K562 (cell line): ENCODE measurements around the gene VPS18. TPM values are rescaled to one million over a fixed set of nuclear protein-coding genes. Genes with fewer than 3 reads are reported as not detected.

Source experiments
- BRF2 ChIP-seq: IDR thresholded peaks from 3 replicates; pipeline ENCODE4 v1.6.1; 2011; ENCODE audit warnings: borderline replicate concordance, mild to moderate bottlenecking; ENCODE audit not compliant: insufficient read length, insufficient read depth
- C11orf30 ChIP-seq: fragments of 450-650 bp; IDR thresholded peaks from 2 replicates; pipeline ENCODE4 v1.6.1; 2016; ENCODE audit warnings: low read depth, mild to moderate bottlenecking
- COPS2 ChIP-seq: fragments of 450-650 bp; conservative IDR thresholded peaks from 2 replicates; pipeline ENCODE4 v1.6.1; 2016; ENCODE audit warnings: mild to moderate bottlenecking, moderate library complexity
- DPF2 ChIP-seq: fragments of 450-650 bp; IDR thresholded peaks from 2 replicates; pipeline ENCODE4 v1.6.1; 2016
- EGR1 ChIP-seq: fragments of 450-650 bp; conservative IDR thresholded peaks from 2 replicates; pipeline ENCODE4 v1.6.1; 2017; ENCODE audit warnings: mild to moderate bottlenecking
- EP400 ChIP-seq: fragments of 450-650 bp; IDR thresholded peaks from 2 replicates; pipeline ENCODE4 v1.6.1; 2017; ENCODE audit warnings: antibody characterized with exemption, mild to moderate bottlenecking, moderate library complexity
- FOXA3 ChIP-seq, 2 experiments: fragments of 450-650 bp in 1 of 2; sonication (generic) in 1 of 2; formaldehyde crosslinking; IDR thresholded peaks in 1 of 2; conservative IDR thresholded peaks in 1 of 2; 2 replicates each; pipeline versions ENCODE4 v1.4.0 to v1.8.0; 2020 to 2022; ENCODE audit warnings: mild to moderate bottlenecking in 2 of 2, missing genetic modification reagents in 1 of 2
- HEY1 ChIP-seq: fragments of 250-450 bp; sonication (Bioruptor Pico); IDR thresholded peaks from 2 replicates; pipeline ENCODE4 v1.5.0; 2020; ENCODE audit warnings: mild to moderate bottlenecking, moderate library complexity, borderline replicate concordance
- HMG20A ChIP-seq: fragments of 450-650 bp; formaldehyde crosslinking; conservative IDR thresholded peaks from 2 replicates; pipeline ENCODE4 v1.4.0; 2020; ENCODE audit warnings: mild to moderate bottlenecking, mixed read lengths
- KDM2B ChIP-seq: fragments of 250-450 bp; sonication (Bioruptor Pico); IDR thresholded peaks from 2 replicates; pipeline ENCODE4 v1.8.0; 2021; ENCODE audit warnings: mild to moderate bottlenecking, moderate library complexity
- MAZ ChIP-seq, 2 experiments: fragments of 450-650 bp in 1 of 2; sonication (generic) in 1 of 2; formaldehyde crosslinking; IDR thresholded peaks in 1 of 2; conservative IDR thresholded peaks in 1 of 2; 2 replicates each; pipeline versions ENCODE4 v1.4.0 to v1.5.0; 2020; ENCODE audit warnings: mild to moderate bottlenecking in 1 of 2, missing genetic modification reagents in 1 of 2
- NCOA6 ChIP-seq: fragments of 450-650 bp; IDR thresholded peaks from 2 replicates; pipeline ENCODE4 v1.6.1; 2017; ENCODE audit warnings: mild to moderate bottlenecking
- NFYB ChIP-seq: IDR thresholded peaks from 2 replicates; pipeline ENCODE4 v1.6.1; 2011; ENCODE audit warnings: mild to moderate bottlenecking, moderate library complexity; ENCODE audit not compliant: insufficient read length; ENCODE audit errors: extremely low read depth
- PRMT5 ChIP-seq: sonication (generic); formaldehyde crosslinking; IDR thresholded peaks from 2 replicates; pipeline ENCODE4 v1.5.0; 2020; ENCODE audit warnings: missing genetic modification reagents
- RNF2 ChIP-seq: sonication (generic); IDR thresholded peaks from 2 replicates; pipeline ENCODE4 v1.6.1; 2016
- SIN3B ChIP-seq: fragments of 450-650 bp; IDR thresholded peaks from 2 replicates; pipeline ENCODE4 v1.6.1; 2017; ENCODE audit warnings: low read depth, mild to moderate bottlenecking, moderate library complexity
- STAT5A ChIP-seq: IDR thresholded peaks from 2 replicates; pipeline ENCODE4 v1.6.1; 2012; ENCODE audit warnings: low read length, inconsistent platforms, borderline replicate concordance
- TAF1 ChIP-seq: IDR thresholded peaks from 2 replicates; pipeline ENCODE4 v1.6.1; 2011; ENCODE audit warnings: mild to moderate bottlenecking, low read length, moderate library complexity; ENCODE audit not compliant: insufficient read depth, control insufficient read depth, severe bottlenecking; ENCODE audit errors: extremely low read depth
- TAF7 ChIP-seq: fragments of 450-650 bp; IDR thresholded peaks from 2 replicates; pipeline ENCODE4 v1.6.1; 2016; ENCODE audit warnings: missing genetic modification characterization, missing compliant biosample characterization
- TAL1 ChIP-seq: fragments of 450-650 bp; IDR thresholded peaks from 2 replicates; pipeline ENCODE4 v1.6.1; 2016; ENCODE audit warnings: mild to moderate bottlenecking
- TBP ChIP-seq: optimal IDR thresholded peaks from 2 replicates; pipeline ENCODE3; 2011; ENCODE audit warnings: low read depth, low read length, improper control_type of control experiment
- TEAD2 ChIP-seq: fragments of 450-650 bp; IDR thresholded peaks from 2 replicates; pipeline ENCODE4 v1.6.1; 2016; ENCODE audit warnings: missing genetic modification characterization, control low read depth, missing compliant biosample characterization
- USF1 ChIP-seq: sonication (generic); formaldehyde crosslinking; IDR thresholded peaks from 2 replicates; pipeline ENCODE4 v1.9.0; 2022; ENCODE audit warnings: mild to moderate bottlenecking, missing genetic modification reagents
- YBX1 ChIP-seq: fragments of 450-650 bp; IDR thresholded peaks from 2 replicates; pipeline ENCODE4 v1.7.1; 2016; ENCODE audit warnings: mild to moderate bottlenecking
- ZBTB12 ChIP-seq: fragments of 250-450 bp; sonication (Bioruptor Pico); IDR thresholded peaks from 2 replicates; pipeline ENCODE4 v1.4.0; 2020
- ZBTB17 ChIP-seq: fragments of 450-650 bp; formaldehyde crosslinking; IDR thresholded peaks from 2 replicates; pipeline ENCODE4 v1.4.0; 2020; ENCODE audit warnings: mild to moderate bottlenecking
- ZNF12 ChIP-seq: sonication (generic); formaldehyde crosslinking; IDR thresholded peaks from 2 replicates; pipeline ENCODE4 v1.4.0; 2020; ENCODE audit warnings: mild to moderate bottlenecking, missing genetic modification reagents
- ZNF324 ChIP-seq: fragments of 250-450 bp; sonication (Bioruptor Pico); IDR thresholded peaks from 2 replicates; pipeline ENCODE4 v1.4.0; 2020; ENCODE audit warnings: mild to moderate bottlenecking
- ZNF644 ChIP-seq: fragments of 200-800 bp; sonication (Bioruptor generic); IDR thresholded peaks from 2 replicates; pipeline ENCODE4 v1.6.1; 2016; ENCODE audit warnings: low read depth, missing genetic modification characterization, missing compliant biosample characterization
- ZNF75A ChIP-seq: fragments of 450-650 bp; formaldehyde crosslinking; IDR thresholded peaks from 2 replicates; pipeline ENCODE4 v1.4.0; 2020; ENCODE audit warnings: mild to moderate bottlenecking
- ZZZ3 ChIP-seq: fragments of 450-650 bp; IDR thresholded peaks from 2 replicates; pipeline ENCODE4 v1.6.1; 2016; ENCODE audit warnings: antibody characterized with exemption, mild to moderate bottlenecking, moderate library complexity
- polyA plus RNA-seq, 8 experiments: library from polyadenylated mRNA; depleted of rRNA in 4 of 8; stranded (reverse) in 5 of 8; unstranded in 3 of 8; fragments of >200 nt; fragmentation: Nextera tagmentation in 2 of 8; fragmentation: Illumina TruSeq in 1 of 8; extraction: Ambion mirVana in 2 of 8; extraction: Trizol in 1 of 8; gene quantifications; 2 replicates each; pipeline versions ENCODE4 v1.2.1 to v1.2.3, GENCODE V29; 2011 to 2014; ENCODE audit warnings: inconsistent platforms in 1 of 8, missing spikeins in 1 of 8
- total RNA-seq, 7 experiments: library from RNA; depleted of rRNA in 6 of 7; stranded (reverse); fragments of >200 nt in 6 of 7; fragmentation: Illumina TruSeq in 2 of 7; extraction: Trizol in 2 of 7; gene quantifications; 2 replicates each; pipeline versions ENCODE4 v1.2.1 to v1.2.3, GENCODE V29; 2011 to 2021; ENCODE audit warnings: low replicate concordance in 1 of 7

Gene VPS18
- total and polyA plus RNA-seq, 9 of the 15 experiments (the other 6 are each of a cell fraction or from before 2014, with no cell fraction given): 0.73 to 19.9 (median 8.5) TPM

GRCh38 chr15:40949756-40950207 is 55.5 kb downstream of the VPS18 start (continued):
- TF ChIP-seq USF1 (CRISPR knock-in tag): no peak
- no peak for TF ChIP-seq YBX1
- 0 out of 2 replicates have a peak, but pooled peaks have one; percentile 14 for TF ChIP-seq TAL1
- TF ChIP-seq COPS2: no peak
- TF ChIP-seq C11orf30: no peak
- TF ChIP-seq FOXA3 (CRISPR knock-in tag; conservative IDR thresholded peaks at IDR 0.05 in 1 of 2, IDR thresholded peaks at IDR 0.05 in 1 of 2): no peak
- TF ChIP-seq DPF2: peak; percentile 66
- TF ChIP-seq SIN3B: no peak
- TF ChIP-seq NFYB: no peak
- TF ChIP-seq HMG20A (CRISPR knock-in tag): no peak
- TF ChIP-seq TAF7 (tag): no peak
- no peak for TF ChIP-seq ZNF644 (tag)
- TF ChIP-seq ZBTB12 (CRISPR knock-in tag): no peak
- TF ChIP-seq TEAD2 (tag): no peak
- TF ChIP-seq RNF2: no peak
- no peak for TF ChIP-seq PRMT5
- no peak for TF ChIP-seq NCOA6
- TF ChIP-seq EGR1: no peak
- no peak for TF ChIP-seq KDM2B
- TF ChIP-seq TAF1: no peak
- no peak for TF ChIP-seq STAT5A
- TF ChIP-seq TBP: no peak
- TF ChIP-seq ZNF324 (CRISPR knock-in tag): no peak
- TF ChIP-seq ZBTB17 (CRISPR knock-in tag): no peak
- TF ChIP-seq BRF2: no peak
- no peak for TF ChIP-seq ZZZ3
- TF ChIP-seq ZNF75A: no peak
- TF ChIP-seq ZNF12 (CRISPR knock-in tag): no peak
- no peak for TF ChIP-seq HEY1 (CRISPR knock-in tag)
- no peak for TF ChIP-seq MAZ (CRISPR knock-in tag; conservative IDR thresholded peaks at IDR 0.05 in 1 of 2, IDR thresholded peaks at IDR 0.05 in 1 of 2)
- TF ChIP-seq EP400: no peak; the same call in 1 of the 2 replicates
